GM12873 (cell line): Measurements from ENCODE around the gene SAV1.

ENCODE experiments used
- TF ChIP-seq, protein P1 (sequence below): IDR thresholded peaks from 2 replicates; pipeline ENCODE4 v1.5.1; 2012; ENCODE audit warnings: low read depth, mild to moderate bottlenecking, moderate library complexity, low read length, control low read depth; ENCODE audit not compliant: insufficient read depth; ENCODE audit errors: missing control alignments

SAV1 gene

DNA sequence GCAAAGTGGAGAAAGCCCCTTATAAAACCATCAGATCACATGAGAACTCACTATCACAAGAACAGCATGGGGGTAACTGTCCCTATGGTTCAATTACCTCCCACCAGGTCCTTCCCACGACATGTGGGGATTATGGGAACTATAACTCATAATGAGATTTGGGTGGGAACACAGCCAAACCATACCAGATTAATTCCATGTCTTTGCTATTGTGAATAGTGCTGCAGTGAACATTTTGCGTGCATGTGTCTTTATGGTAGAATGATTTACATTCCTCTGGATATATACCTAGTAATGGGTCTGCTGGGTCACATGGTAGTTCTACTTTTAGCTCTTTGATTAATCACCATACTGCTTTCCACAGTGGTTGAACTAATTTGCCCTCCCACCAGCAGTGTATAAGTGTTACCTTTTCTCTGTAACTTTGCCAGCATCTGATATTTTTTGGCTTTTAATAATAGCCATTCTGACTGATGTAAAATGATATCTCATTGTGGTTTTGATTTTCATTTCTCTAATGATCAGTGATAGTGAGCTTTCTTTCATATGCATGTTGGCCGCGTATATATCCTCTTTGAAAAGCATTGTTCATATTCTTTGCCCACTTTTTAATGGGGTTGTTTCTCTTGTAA, 29.7 kb upstream of the SAV1 start:
- TF ChIP-seq, protein P1, sequence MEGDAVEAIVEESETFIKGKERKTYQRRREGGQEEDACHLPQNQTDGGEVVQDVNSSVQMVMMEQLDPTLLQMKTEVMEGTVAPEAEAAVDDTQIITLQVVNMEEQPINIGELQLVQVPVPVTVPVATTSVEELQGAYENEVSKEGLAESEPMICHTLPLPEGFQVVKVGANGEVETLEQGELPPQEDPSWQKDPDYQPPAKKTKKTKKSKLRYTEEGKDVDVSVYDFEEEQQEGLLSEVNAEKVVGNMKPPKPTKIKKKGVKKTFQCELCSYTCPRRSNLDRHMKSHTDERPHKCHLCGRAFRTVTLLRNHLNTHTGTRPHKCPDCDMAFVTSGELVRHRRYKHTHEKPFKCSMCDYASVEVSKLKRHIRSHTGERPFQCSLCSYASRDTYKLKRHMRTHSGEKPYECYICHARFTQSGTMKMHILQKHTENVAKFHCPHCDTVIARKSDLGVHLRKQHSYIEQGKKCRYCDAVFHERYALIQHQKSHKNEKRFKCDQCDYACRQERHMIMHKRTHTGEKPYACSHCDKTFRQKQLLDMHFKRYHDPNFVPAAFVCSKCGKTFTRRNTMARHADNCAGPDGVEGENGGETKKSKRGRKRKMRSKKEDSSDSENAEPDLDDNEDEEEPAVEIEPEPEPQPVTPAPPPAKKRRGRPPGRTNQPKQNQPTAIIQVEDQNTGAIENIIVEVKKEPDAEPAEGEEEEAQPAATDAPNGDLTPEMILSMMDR: no peak

DNA sequence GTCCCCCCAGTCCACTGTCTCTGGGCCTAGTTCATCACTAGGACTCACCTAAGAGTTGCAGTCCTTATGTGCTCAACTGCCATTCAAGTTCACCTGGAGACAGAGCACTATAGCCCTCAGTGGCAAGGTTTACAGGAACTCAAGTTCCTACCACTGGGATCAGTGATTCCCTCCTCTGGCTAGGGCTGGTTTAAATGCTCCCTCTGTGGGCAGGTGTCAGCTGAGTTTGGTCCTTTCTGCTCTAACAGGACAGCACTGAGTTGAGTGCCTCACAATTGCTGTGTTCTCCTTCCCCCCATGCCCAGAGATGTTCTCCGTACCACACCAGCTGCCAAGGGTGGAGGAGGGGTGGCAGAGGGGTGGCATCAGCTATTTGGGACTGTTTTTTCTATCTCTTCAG, 20.8 kb upstream of the SAV1 start:
- TF ChIP-seq, protein P1: no peak

DNA sequence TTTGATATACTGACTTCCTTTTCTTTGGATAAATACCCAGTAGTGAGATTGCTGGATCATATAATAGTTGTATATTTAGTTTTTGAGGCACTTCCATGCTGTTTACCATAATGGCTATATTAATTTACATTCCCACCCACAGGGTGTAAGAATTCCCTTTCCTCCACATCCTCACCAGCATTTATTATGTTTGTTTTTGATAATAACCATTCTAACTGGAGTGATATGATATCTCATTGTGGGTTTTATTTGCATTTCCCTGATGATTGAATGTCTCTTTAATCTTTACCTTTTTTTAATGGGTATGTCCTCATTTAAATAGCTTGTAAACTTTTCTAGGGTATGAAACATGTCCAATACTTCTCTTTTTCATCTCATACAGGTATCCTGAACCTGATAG, 11.6 kb upstream of the SAV1 start:
- TF ChIP-seq, protein P1: no peak

DNA sequence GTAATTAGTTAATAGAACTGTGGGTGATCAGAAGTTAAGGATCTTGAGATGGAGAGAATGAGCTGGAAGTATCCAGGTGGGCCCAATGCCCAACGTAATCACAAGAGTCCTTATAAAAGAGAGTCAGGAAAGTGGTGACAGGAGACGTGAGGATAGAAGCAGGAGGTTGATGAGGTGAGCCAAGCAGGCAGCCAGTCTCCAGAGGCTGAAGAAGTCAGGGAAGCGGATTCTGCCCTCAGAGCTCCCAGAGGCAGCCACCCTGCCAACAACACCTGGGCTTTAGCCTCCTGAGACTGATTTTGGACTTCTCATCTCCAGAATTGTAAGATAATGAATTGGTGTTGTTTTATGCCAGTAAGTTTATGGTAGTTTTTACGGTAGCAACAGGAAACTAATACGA, 10.1 kb upstream of the SAV1 start:
- TF ChIP-seq, protein P1: no peak

DNA sequence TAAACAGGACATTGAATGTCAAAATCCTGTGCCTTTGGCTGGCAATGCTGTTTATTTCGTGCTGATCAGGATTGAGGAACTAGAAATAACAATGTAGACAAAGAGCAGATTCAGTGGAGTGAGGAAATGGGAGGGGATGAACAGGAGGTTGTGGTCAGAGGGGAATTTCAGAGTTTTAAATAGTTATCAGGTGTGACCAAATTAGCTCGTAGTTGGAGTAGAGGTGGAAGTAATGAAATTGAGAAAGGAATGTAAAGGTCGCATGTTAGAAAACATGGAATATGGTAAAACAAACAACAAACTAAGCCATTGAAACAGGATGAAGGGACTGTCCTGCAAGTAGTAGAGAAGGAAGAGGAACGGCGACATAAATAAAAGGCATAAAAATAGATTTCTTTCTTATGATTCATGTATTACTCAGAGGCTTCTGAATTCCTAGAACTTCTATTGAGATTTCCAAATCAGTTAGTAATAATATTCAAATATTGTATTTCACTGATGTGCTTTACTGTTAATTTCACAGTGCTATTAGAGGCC, 9.5 kb upstream of the SAV1 start:
- TF ChIP-seq, protein P1: no peak

DNA sequence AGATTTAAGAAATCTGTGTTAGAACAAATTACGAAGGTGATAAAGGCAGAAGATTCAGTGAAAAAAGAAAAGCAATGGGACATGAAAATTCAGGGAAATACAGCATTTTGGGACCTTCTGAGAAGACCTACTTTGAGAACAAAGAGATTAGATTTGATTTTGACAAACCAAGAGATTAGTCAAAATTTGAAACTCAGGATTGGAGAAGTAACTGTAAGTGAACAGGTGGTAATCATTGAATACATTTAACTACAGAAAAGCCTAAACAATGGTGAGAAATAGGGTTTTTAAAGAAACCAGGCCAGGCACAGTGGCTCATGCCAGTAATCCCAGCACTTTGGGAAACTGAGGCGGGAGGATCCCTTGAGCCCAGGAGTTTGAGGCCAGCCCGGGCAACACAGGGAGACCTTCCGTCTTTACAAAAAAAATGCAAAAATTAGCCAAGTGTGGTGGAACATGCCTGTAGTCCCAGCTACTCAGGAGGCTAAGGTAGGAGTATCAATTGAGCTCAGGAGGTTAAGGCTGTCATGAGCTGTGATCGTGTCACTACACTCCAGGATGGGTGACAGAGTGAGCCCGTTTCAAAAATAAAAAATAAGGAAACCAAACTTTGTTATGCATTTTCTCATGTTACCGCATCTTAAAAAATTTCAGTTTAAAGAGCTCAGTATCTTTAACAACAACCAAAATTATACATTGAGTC, 8.9 kb upstream of the SAV1 start:
- TF ChIP-seq, protein P1: no peak

DNA sequence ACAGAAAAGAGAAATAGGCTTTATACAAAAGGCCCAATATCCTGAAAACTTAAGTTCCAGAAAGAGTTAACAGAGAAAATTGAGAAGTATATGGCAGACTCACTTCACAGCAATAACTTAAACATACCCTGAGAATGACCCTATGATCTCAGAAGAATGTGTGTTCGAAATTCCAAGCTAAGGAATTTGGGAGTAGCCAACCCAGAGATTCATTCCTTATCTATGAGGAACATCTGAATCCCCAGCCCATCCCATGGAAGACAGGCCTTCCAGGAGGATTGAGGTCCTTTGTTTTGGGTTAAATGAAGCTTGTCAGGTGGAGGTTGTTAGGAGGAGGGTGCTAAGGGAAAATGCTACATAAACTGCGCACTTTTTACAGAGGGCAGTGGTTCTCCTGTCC, 7.5 kb upstream of the SAV1 start:
- TF ChIP-seq, protein P1: no peak
